ENCODE data around the gene ELK4. TPM values are rescaled to one million over a fixed set of nuclear protein-coding genes. Genes with fewer than 3 reads are reported as not detected.

The ELK4 gene
- total and polyA plus RNA-seq, 2 of the 4 experiments (the other 2 are of a cell fraction), result 4.6 to 11.3 TPM

DNA sequence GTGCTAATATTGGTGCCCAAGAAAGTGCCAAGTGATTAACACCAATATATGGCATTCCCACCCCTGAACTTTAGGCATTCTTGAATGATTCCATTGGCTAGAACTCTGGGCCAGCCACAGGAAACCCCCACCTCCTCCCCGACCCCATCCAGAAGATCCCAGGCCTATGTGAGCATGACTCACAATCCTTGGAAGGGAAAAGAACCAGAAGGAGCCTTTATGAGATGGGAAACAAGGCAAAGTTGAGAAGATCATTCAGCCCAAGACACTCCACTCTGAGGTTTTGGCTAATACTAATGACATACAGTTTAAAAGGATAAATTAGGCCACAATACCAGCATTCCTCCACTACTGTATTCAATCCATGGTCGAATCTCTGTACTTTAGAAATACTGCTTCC is 21.8 kb downstream of the ELK4 start:
- no peaks in the 10 kb centered on the region for H3K9me3 ChIP-seq (ENCODE audit: control insufficient read depth, insufficient read depth, low read length)
- no peak overlapping the region; the same call in 1 of the 2 replicates for H3K4ac ChIP-seq (ENCODE audit: low read depth, low read length)
- no peak overlapping the region for H4K5ac ChIP-seq (ENCODE audit: low read depth, low read length)
- H3K9ac ChIP-seq (ENCODE audit: low read depth, low read length), result no peak overlapping the region
- H3K14ac ChIP-seq (replicated peaks; ENCODE audit: low read depth, low read length), result no peak overlapping the region
- no peak overlapping the region for H2AFZ ChIP-seq (replicated peaks; ENCODE audit: low read length, poor library complexity)
- H2BK15ac ChIP-seq (ENCODE audit: low read depth, low read length), result no peak overlapping the region
- ChIA-PET CTCF (no interaction called here), POLR2A (ENCODE audit: unreplicated experiment) (no interaction called here)
- no peak overlapping the region for H2AK9ac ChIP-seq (replicated peaks; ENCODE audit: low read depth, low read length, poor library complexity)
- H4K91ac ChIP-seq (ENCODE audit: insufficient read depth, low read depth, low read length), result no peak overlapping the region
- H3K4me3 ChIP-seq (ENCODE audit: insufficient read depth, low read depth, low read length), result no peak overlapping the region
- ATAC-seq (ENCODE audit: low read depth), result peak; percentile 85
- no TSS peak for BruUV-seq (replicated peaks)
- no peak overlapping the region for H2BK5ac ChIP-seq (ENCODE audit: low read depth, low read length, poor library complexity, severe bottlenecking)
- peak; percentile 72 for DNase-seq
- peaks cover 5% of the 10 kb centered on the region; the same call in 1 of the 2 replicates for H4K20me1 ChIP-seq (ENCODE audit: insufficient read depth, low read length)
- H3K9me1 ChIP-seq (ENCODE audit: insufficient read depth, low read length), result peaks cover 5% of the 10 kb centered on the region; the same call in 1 of the 2 replicates
- intact Hi-C loops (cut with micrococcal nuclease), result loop anchor here (1.0 kb wide), 1 partner anchor 11 kb away; no protein-coding TSS in a partner anchor
- H2BK120ac ChIP-seq (ENCODE audit: low read depth, low read length), result no peak overlapping the region
- no peak overlapping the region for H2AK5ac ChIP-seq (ENCODE audit: low read depth, low read length)
- peaks cover 2% of the 10 kb centered on the region; the same call in 1 of the 2 replicates for H3K4me1 ChIP-seq (ENCODE audit: control insufficient read depth, insufficient read depth, low read length)
- no peak overlapping the region for H3K23ac ChIP-seq (ENCODE audit: low read depth, low read length)
- H4K8ac ChIP-seq (ENCODE audit: low read depth in 2 of 2, low read length in 2 of 2), result no peak overlapping the region
- dilution Hi-C loops (cut with HindIII; ENCODE audit: low sequenced_read_pairs, unreplicated experiment), result no loop called here
- no peak overlapping the region for H2BK20ac ChIP-seq (ENCODE audit: low read depth, low read length)
- no peak overlapping the region for H3K18ac ChIP-seq (ENCODE audit: low read depth, low read length)
- peaks cover 9% of the 10 kb centered on the region for H3K36me3 ChIP-seq (ENCODE audit: control insufficient read depth, insufficient read depth, low read length)
- H3K56ac ChIP-seq (ENCODE audit: extremely low read depth, insufficient read depth, low read length), result no peak overlapping the region
- no peaks in the 10 kb centered on the region for H3K27me3 ChIP-seq (ENCODE audit: control insufficient read depth, insufficient read depth, low read length)
- in situ Hi-C loops (cut with MboI; ENCODE audit: low sequenced_read_pairs), result no loop called here
- H3K79me1 ChIP-seq (ENCODE audit: low read depth in 1 of 2, low read length in 2 of 2), result peaks cover 20 to 46% of the 10 kb centered on the region in 2 experiments
- H3K27ac ChIP-seq (ENCODE audit: insufficient read depth, low read length), result no peak overlapping the region
- TF ChIP-seq MAFK (IDR thresholded peaks at IDR 0.05; ENCODE audit: low read depth, low read length) (no peak), POLR2A (IDR thresholded peaks at IDR 0.05; ENCODE audit: low read depth, low read length) (no peak), MAZ (IDR thresholded peaks at IDR 0.05; ENCODE audit: borderline replicate concordance, low read depth, low read length) (no peak; the same call in 1 of the 2 replicates), CEBPB (IDR thresholded peaks at IDR 0.05; ENCODE audit: low read depth, low read length) (no peak), RCOR1 (IDR thresholded peaks at IDR 0.05; ENCODE audit: insufficient replicate concordance, low read length) (no peak), MXI1 (IDR thresholded peaks at IDR 0.05; ENCODE audit: borderline replicate concordance, low read depth, low read length) (no peak), CHD1 (IDR thresholded peaks at IDR 0.05; ENCODE audit: low read depth, low read length) (no peak), BHLHE40 (IDR thresholded peaks at IDR 0.05; ENCODE audit: low read depth, low read length) (no peak)
- TF ChIP-seq, protein P1, sequence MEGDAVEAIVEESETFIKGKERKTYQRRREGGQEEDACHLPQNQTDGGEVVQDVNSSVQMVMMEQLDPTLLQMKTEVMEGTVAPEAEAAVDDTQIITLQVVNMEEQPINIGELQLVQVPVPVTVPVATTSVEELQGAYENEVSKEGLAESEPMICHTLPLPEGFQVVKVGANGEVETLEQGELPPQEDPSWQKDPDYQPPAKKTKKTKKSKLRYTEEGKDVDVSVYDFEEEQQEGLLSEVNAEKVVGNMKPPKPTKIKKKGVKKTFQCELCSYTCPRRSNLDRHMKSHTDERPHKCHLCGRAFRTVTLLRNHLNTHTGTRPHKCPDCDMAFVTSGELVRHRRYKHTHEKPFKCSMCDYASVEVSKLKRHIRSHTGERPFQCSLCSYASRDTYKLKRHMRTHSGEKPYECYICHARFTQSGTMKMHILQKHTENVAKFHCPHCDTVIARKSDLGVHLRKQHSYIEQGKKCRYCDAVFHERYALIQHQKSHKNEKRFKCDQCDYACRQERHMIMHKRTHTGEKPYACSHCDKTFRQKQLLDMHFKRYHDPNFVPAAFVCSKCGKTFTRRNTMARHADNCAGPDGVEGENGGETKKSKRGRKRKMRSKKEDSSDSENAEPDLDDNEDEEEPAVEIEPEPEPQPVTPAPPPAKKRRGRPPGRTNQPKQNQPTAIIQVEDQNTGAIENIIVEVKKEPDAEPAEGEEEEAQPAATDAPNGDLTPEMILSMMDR (conservative IDR thresholded peaks at IDR 0.05; ENCODE audit: low read depth, low read length), result no peak
- TF ChIP-seq, protein P2, sequence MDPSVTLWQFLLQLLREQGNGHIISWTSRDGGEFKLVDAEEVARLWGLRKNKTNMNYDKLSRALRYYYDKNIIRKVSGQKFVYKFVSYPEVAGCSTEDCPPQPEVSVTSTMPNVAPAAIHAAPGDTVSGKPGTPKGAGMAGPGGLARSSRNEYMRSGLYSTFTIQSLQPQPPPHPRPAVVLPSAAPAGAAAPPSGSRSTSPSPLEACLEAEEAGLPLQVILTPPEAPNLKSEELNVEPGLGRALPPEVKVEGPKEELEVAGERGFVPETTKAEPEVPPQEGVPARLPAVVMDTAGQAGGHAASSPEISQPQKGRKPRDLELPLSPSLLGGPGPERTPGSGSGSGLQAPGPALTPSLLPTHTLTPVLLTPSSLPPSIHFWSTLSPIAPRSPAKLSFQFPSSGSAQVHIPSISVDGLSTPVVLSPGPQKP (IDR thresholded peaks at IDR 0.05; ENCODE audit: borderline replicate concordance, low read depth, low read length), result no peak
- WGBS, 2 experiments (ENCODE audit: extremely low coverage in 2 of 2, insufficient read length in 1 of 2), result no CpG with 5 or more reads among the region's 2 CpGs
- H3K4me2 ChIP-seq (ENCODE audit: low read depth, low read length), result no peak overlapping the region
